ENCODE data around the gene CDHR4. TPM values are rescaled to one million over a fixed set of nuclear protein-coding genes. Genes with fewer than 3 reads are reported as not detected.
"Not testable (repeated sequence)": the region's sequence is repeated elsewhere in the genome, so short reads cannot be mapped to it uniquely, and the experiment has no call there.

The CDHR4 gene
- total RNA-seq, 1 donor from 2014 or later, result not detected

GRCh38 chr3:49803465-49804140, 3.9 kb upstream of the CDHR4 start:
- intact Hi-C loops (cut with micrococcal nuclease), result loop anchor here (2.0 kb wide), 1 partner anchor 285 kb away; the partner anchor contains the start of gene RBM5

- intact Hi-C loops (cut with micrococcal nuclease), result loop anchor here (1.0 to 2.0 kb wide), 5 partner anchors 17 to 286 kb away; partner anchors contain the start of genes IP6K1 and RBM5
Measured at GRCh38 chr3:49802719-49803464, 3.2 kb upstream of the CDHR4 start, which contains the start of gene INKA1. Gene INKA1, plus strand, starts transcription at chr3:49803261. Its CDS starts 132 bp downstream, at chr3:49803393.

GRCh38 chr3:49801160-49801559, 1.5 kb upstream of the CDHR4 start:
- intact Hi-C loops (cut with micrococcal nuclease), result no loop called here

GRCh38 chr3:49799105-49799504, 568 bp downstream of the CDHR4 start:
- intact Hi-C loops (cut with micrococcal nuclease), result no loop called here

GRCh38 chr3:49794926-49795905, 4.5 kb downstream of the CDHR4 start:
- intact Hi-C loops (cut with micrococcal nuclease), result no loop called here

- intact Hi-C loops (cut with micrococcal nuclease), result no loop called here
Measured at GRCh38 chr3:49794431-49794830, 5.2 kb downstream of the CDHR4 start.

- intact Hi-C loops (cut with micrococcal nuclease), result no loop called here
Measured at GRCh38 chr3:49793486-49794085, 6.1 kb downstream of the CDHR4 start.

GRCh38 chr3:49792371-49793150, 7.1 kb downstream of the CDHR4 start:
- intact Hi-C loops (cut with micrococcal nuclease), result no loop called here

GRCh38 chr3:49791571-49791970, 8.1 kb downstream of the CDHR4 start:
- intact Hi-C loops (cut with micrococcal nuclease), result no loop called here

- intact Hi-C loops (cut with micrococcal nuclease), result no loop called here
Measured at GRCh38 chr3:49790626-49791411, 8.9 kb downstream of the CDHR4 start.

- intact Hi-C loops (cut with micrococcal nuclease), result loop anchor here (5.0 kb wide), 1 partner anchor 69 kb away; the partner anchor contains the start of gene TRAIP
Measured at GRCh38 chr3:49788056-49788455, 11.6 kb downstream of the CDHR4 start.

- intact Hi-C loops (cut with micrococcal nuclease), result loop anchor here (5.0 kb wide), 1 partner anchor 70 kb away; the partner anchor contains the start of gene TRAIP
Measured at GRCh38 chr3:49787536-49787935, 12.1 kb downstream of the CDHR4 start.

- intact Hi-C loops (cut with micrococcal nuclease), result loop anchor here (5.0 kb wide), 1 partner anchor 70 kb away; the partner anchor contains the start of gene TRAIP
Measured at GRCh38 chr3:49787182-49787464, 12.6 kb downstream of the CDHR4 start.

- intact Hi-C loops (cut with micrococcal nuclease), result loop anchor here (1.0 to 5.0 kb wide), 4 partner anchors 16 to 153 kb away; partner anchors contain the start of gene TRAIP
Measured at GRCh38 chr3:49786357-49787181, 13.1 kb downstream of the CDHR4 start, which contains the start of gene IP6K1. Gene IP6K1, minus strand, starts transcription at chr3:49786542. Its CDS starts 38,502 bp downstream, at chr3:49748040.

GRCh38 chr3:49785565-49786356, 13.9 kb downstream of the CDHR4 start:
- intact Hi-C loops (cut with micrococcal nuclease), result loop anchor here (1.0 to 5.0 kb wide), 4 partner anchors 17 to 154 kb away; partner anchors contain the start of gene TRAIP

- intact Hi-C loops (cut with micrococcal nuclease), result not testable (repeated sequence)
Measured at GRCh38 chr3:49782277-49782676, 17.4 kb downstream of the CDHR4 start.

All from T-helper 2 cell treated with Interferon-gamma antibody and Interleukin-4, amounts not matched to agents 100 ng/mL and 5 ng/mL, for 36 hours (primary cell).